GM19452 (cell line): Measurements from ENCODE around the gene EDRF1.
"Not testable (repeated sequence)": the region's sequence is repeated elsewhere in the genome, so short reads cannot be mapped to it uniquely, and the experiment has no call there.

ENCODE experiments used
- ATAC-seq: cut with Tn5 transposase; IDR thresholded peaks from one replicate; pipeline ENCODE4 v1.9.1; 2021; ENCODE audit not compliant: unreplicated experiment

Gene EDRF1

GRCh38 chr10:125719173-125720001 lies at the start of gene EDRF1:
Gene EDRF1, plus strand, starts transcription at chr10:125719709. Its CDS starts 99 bp downstream, at chr10:125719808.
- ATAC-seq: peak; percentile 84

- no peak for ATAC-seq
Observed at GRCh38 chr10:125672884-125673283, 46.6 kb upstream of the EDRF1 start.

- no peak for ATAC-seq
Observed at GRCh38 chr10:125679436-125679835, 40.1 kb upstream of the EDRF1 start.

GRCh38 chr10:125683063-125683462 lies 36.4 kb upstream of the EDRF1 start, which contains the start of gene TEX36:
Gene TEX36, minus strand, starts transcription at chr10:125683163. Its CDS starts 174 bp downstream, at chr10:125682989.
- no peak for ATAC-seq

GRCh38 chr10:125683821-125684220 lies 35.7 kb upstream of the EDRF1 start:
- no peak for ATAC-seq

- no peak for ATAC-seq
Observed at GRCh38 chr10:125684581-125684980, 34.9 kb upstream of the EDRF1 start.

GRCh38 chr10:125687507-125688185 lies 31.9 kb upstream of the EDRF1 start:
- no peak for ATAC-seq

GRCh38 chr10:125689955-125690569 lies 29.4 kb upstream of the EDRF1 start:
- ATAC-seq: no peak

- no peak for ATAC-seq
Observed at GRCh38 chr10:125691160-125691981, 28.1 kb upstream of the EDRF1 start.

- ATAC-seq: no peak
Observed at GRCh38 chr10:125692196-125692595, 27.3 kb upstream of the EDRF1 start.

- no peak for ATAC-seq
Observed at GRCh38 chr10:125692601-125693523, 26.6 kb upstream of the EDRF1 start.

GRCh38 chr10:125693524-125693847 lies 26.0 kb upstream of the EDRF1 start:
- ATAC-seq: no peak

- no peak for ATAC-seq
Observed at GRCh38 chr10:125694883-125695282, 24.6 kb upstream of the EDRF1 start.

- ATAC-seq: not testable (repeated sequence)
Observed at GRCh38 chr10:125696884-125697283, 22.6 kb upstream of the EDRF1 start.

GRCh38 chr10:125698481-125698998 lies 21.0 kb upstream of the EDRF1 start:
- no peak for ATAC-seq

- no peak for ATAC-seq
Observed at GRCh38 chr10:125699562-125700143, 19.9 kb upstream of the EDRF1 start.

- ATAC-seq: no peak
Observed at GRCh38 chr10:125700355-125700911, 19.1 kb upstream of the EDRF1 start.

GRCh38 chr10:125707541-125708468 lies 11.7 kb upstream of the EDRF1 start:
- ATAC-seq: peak; percentile 69
